ENCODE measurements around the gene BEAN1.

The BEAN1 gene

DNA sequence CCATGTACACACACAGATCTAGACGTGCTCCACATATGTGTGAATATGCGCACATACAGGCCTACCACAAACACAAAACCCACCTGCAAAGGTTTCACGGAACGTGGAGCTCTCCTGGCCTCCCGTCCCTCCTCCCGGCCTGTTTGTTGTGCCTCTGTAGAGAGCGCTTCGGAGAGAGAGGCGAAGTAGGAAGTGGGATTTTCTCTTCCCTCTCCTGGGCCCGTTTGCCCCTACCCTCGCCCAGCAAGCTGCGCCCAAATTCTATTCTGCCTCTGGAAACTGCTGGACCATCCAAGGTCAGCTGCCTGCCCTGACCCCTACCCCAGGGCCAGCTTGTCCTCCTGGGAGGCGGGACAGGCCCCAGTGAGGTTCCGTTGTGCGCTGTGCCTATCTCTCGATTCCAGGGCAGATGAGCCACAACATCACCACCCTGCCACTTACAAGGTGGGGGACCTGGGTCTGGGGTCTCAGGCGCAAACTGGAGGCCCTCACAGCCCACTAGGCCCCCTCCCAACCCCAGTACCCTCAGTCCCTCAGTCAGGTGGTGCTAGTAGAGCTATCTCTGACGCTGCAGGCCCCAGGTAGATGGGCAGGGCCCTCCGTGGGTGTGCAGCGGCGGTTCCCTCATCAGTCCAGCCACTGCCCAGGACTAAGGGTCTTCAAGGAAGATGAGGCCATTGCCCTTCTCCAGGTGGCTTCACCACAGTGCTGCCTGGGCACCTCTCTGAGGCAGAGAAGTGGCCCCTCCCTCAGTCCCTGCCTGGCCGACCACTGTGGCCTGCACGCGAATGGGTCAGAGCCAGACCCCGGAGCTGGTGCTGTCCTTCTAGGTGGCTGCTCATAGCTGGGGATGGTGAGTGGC is 54.2 kb downstream of the BEAN1 start:
- Mint-ChIP-seq H3K27me3 (peaks cover 4% of the 10 kb centered on the region), H3K27ac (peak overlapping the region; percentile 51), H3K4me1 (ENCODE audit: low read depth) (peaks cover 63% of the 10 kb centered on the region), H3K36me3 (ENCODE audit: low read depth) (peaks cover 6% of the 10 kb centered on the region), H3K4me3 (no peak overlapping the region), H3K9me3 (no peaks in the 10 kb centered on the region)
- intact Hi-C loops (cut with micrococcal nuclease) = loop anchor here (5.0 kb wide), 1 partner anchor 36 kb away; no protein-coding TSS in a partner anchor

GRCh38 chr16:66481943-66482390 is 54.9 kb downstream of the BEAN1 start:
- intact Hi-C loops (cut with micrococcal nuclease) = loop anchor here (5.0 kb wide), 1 partner anchor 35 kb away; no protein-coding TSS in a partner anchor
- Mint-ChIP-seq H3K27me3 (peaks cover 2% of the 10 kb centered on the region), H3K9me3 (no peaks in the 10 kb centered on the region), H3K4me1 (ENCODE audit: low read depth) (peaks cover 69% of the 10 kb centered on the region), H3K36me3 (ENCODE audit: low read depth) (peaks cover 6% of the 10 kb centered on the region), H3K4me3 (no peak overlapping the region), H3K27ac (no peak overlapping the region)

DNA sequence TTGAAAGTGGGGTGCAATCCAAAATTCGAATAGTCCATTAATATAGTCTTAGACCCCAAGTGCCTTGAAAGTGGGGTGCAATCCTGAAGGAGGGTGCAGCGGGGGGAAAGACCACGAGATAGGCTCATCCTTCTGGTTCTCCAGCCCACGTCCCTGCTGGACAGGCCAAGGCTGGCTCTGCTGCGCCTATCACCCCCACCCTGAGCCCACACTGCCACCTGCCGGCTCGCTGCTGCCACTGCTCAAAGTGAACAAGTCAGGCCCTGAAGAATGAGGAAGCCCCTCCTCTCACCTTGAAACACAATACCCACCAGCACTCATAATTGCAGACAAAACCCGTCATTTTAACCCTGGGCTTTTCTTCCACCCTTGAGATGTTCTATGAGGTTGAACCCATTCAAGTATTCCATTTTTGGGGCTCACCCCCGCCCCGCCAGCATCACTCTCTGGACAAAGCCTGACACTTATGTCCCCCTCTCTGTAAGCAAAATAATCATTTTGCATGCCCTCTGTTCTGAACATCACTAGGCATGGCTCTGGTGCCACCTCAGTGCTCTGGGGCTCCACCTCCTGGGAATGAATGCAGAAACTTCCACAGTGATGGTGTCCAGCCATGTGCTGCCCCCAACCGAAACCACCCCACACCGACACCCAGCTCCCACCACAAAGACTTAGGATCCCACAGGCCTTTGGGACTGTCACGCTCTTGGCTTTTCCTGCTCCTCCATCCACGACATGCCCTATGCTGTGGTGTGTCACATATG is 56.8 kb downstream of the BEAN1 start:
- no peak overlapping the region for H3K4me3 Mint-ChIP-seq

GRCh38 chr16:66484453-66485213 is 57.5 kb downstream of the BEAN1 start:
- Mint-ChIP-seq H3K27ac (no peak overlapping the region), H3K9me3 (no peaks in the 10 kb centered on the region), H3K4me1 (ENCODE audit: low read depth) (peaks cover 81% of the 10 kb centered on the region), H3K36me3 (ENCODE audit: low read depth) (peaks cover 18% of the 10 kb centered on the region), H3K4me3 (no peak overlapping the region), H3K27me3 (no peaks in the 10 kb centered on the region)
- intact Hi-C loops (cut with micrococcal nuclease) = loop anchor here (5.0 kb wide), 1 partner anchor 33 kb away; no protein-coding TSS in a partner anchor

More for the DNA sequence above, 56.8 kb downstream of the BEAN1 start:
- Mint-ChIP-seq H3K4me1 (ENCODE audit: low read depth) (peaks cover 81% of the 10 kb centered on the region), H3K27ac (no peak overlapping the region), H3K36me3 (ENCODE audit: low read depth) (peaks cover 12% of the 10 kb centered on the region), H3K9me3 (no peaks in the 10 kb centered on the region), H3K27me3 (no peaks in the 10 kb centered on the region)
- intact Hi-C loops (cut with micrococcal nuclease) = loop anchor here (1.0 to 5.0 kb wide), 2 partner anchors 33 to 78 kb away; no protein-coding TSS in a partner anchor

GRCh38 chr16:66485376-66485775 is 58.3 kb downstream of the BEAN1 start:
- Mint-ChIP-seq H3K27ac (peak overlapping the region; percentile 87), H3K4me3 (no peak overlapping the region), H3K27me3 (no peaks in the 10 kb centered on the region), H3K4me1 (ENCODE audit: low read depth) (peaks cover 78% of the 10 kb centered on the region), H3K9me3 (no peaks in the 10 kb centered on the region), H3K36me3 (ENCODE audit: low read depth) (peaks cover 19% of the 10 kb centered on the region)
- intact Hi-C loops (cut with micrococcal nuclease) = no loop called here

DNA sequence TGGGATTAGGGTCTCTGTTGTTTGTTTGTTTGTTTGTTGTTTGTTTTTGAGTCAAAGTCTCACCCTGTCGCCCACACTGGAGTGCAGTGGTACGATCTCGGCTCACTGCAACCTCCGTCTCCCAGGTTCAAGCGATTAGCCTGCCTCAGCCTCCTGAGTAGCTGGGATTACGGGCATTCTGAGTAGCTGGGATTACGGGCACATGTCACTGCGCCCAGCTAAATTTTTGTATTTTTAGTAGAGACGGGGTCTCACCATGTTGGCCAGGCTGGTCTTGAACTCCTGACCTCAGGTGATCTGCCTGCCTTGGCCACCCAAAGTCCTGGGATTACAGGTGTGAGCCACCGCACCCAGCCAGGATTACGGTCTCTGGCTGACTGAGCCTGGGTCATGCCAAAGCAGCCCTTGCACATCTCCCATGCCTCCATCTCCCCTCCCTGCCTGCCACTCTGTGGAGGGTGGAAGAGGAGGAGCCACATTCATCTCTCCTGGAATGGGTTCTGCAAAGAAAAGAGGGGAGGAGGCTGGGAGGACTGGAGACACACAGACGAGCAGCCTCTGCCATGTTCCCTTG is 59.2 kb downstream of the BEAN1 start:
- intact Hi-C loops (cut with micrococcal nuclease) = no loop called here

GRCh38 chr16:66486773-66487579 is 59.9 kb downstream of the BEAN1 start:
- Mint-ChIP-seq H3K4me3 (no peak overlapping the region), H3K36me3 (ENCODE audit: low read depth) (peaks cover 19% of the 10 kb centered on the region), H3K4me1 (ENCODE audit: low read depth) (peaks cover 81% of the 10 kb centered on the region), H3K27me3 (no peaks in the 10 kb centered on the region), H3K27ac (peak overlapping the region; percentile 90), H3K9me3 (no peaks in the 10 kb centered on the region)
- intact Hi-C loops (cut with micrococcal nuclease) = no loop called here

More for the DNA sequence above, 59.2 kb downstream of the BEAN1 start:
- H3K27me3 Mint-ChIP-seq = no peaks in the 10 kb centered on the region
- H3K27ac Mint-ChIP-seq = peak overlapping the region; percentile 90
- peaks cover 19% of the 10 kb centered on the region for H3K36me3 Mint-ChIP-seq (ENCODE audit: low read depth)
- no peaks in the 10 kb centered on the region for H3K9me3 Mint-ChIP-seq
- H3K4me3 Mint-ChIP-seq = no peak overlapping the region
- peaks cover 78% of the 10 kb centered on the region for H3K4me1 Mint-ChIP-seq (ENCODE audit: low read depth)

DNA sequence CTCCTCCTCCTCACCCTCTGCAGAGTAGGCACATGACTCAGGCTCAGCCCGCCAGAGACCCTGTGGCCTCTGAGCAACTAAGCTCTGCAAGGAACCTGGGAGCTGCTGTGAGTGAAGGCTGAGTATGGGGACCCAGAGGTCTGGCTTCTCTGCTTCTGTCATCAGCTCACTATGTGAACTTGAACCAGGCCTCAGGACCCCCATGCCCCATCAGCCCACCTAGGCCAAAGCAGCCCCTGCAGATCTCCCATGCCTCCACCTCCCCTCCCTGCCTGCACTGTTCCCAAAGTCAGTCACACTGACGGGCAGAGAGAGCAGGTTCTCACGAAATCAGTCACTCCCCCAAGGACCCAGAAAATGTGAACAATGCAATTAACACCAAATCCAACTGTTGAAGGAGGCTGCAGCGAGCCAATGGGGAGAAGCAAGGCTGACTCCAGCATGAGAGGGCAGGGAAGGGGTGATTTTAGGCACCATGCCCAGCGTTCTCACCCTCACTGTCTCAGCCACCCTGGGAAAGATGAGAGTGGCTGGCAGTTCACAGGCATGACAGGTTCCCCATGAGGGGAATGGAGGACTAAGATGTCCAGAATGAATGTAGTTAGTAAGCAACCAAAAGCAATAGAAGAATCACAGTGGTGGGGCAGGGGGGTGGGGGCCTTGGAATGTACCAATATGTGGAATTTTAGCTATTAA is 60.6 kb downstream of the BEAN1 start:
- intact Hi-C loops (cut with micrococcal nuclease) = no loop called here
- Mint-ChIP-seq H3K27ac (peak overlapping the region; percentile 90), H3K4me3 (no peak overlapping the region), H3K4me1 (ENCODE audit: low read depth) (peaks cover 84% of the 10 kb centered on the region), H3K9me3 (no peaks in the 10 kb centered on the region), H3K36me3 (ENCODE audit: low read depth) (peaks cover 23% of the 10 kb centered on the region), H3K27me3 (peaks cover 2% of the 10 kb centered on the region)

DNA sequence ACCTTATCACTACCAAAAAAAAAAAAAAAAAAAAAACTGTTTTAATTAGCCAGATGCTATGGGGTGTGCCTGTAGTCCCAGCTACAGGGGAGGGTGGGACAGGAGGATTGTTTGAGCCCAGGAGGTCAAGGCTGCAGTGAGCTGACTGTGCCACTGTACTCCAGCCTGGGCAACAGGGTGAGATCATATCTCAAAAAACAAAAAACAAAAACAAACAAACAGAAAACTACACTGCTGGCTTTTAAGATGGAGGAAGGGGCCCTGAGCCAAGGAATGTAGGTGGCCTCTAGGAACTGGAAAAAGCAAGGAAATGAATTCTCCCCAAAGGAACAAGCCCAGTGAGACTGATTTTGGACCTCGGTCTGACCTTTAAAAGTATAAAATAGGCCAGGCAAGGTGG is 61.4 kb downstream of the BEAN1 start:
- Mint-ChIP-seq H3K27ac (peak overlapping the region; percentile 90), H3K27me3 (peaks cover 2% of the 10 kb centered on the region), H3K4me3 (no peak overlapping the region), H3K36me3 (ENCODE audit: low read depth) (peaks cover 30% of the 10 kb centered on the region), H3K9me3 (no peaks in the 10 kb centered on the region), H3K4me1 (ENCODE audit: low read depth) (peaks cover 80% of the 10 kb centered on the region)
- intact Hi-C loops (cut with micrococcal nuclease) = no loop called here

- Mint-ChIP-seq H3K4me3 (no peak overlapping the region), H3K27ac (no peak overlapping the region), H3K27me3 (peaks cover 4% of the 10 kb centered on the region), H3K4me1 (ENCODE audit: low read depth) (peaks cover 71% of the 10 kb centered on the region), H3K36me3 (ENCODE audit: low read depth) (peaks cover 35% of the 10 kb centered on the region), H3K9me3 (no peaks in the 10 kb centered on the region)
- intact Hi-C loops (cut with micrococcal nuclease) = no loop called here
These were observed 62.3 kb downstream of the BEAN1 start for GRCh38 chr16:66489385-66489784.

DNA sequence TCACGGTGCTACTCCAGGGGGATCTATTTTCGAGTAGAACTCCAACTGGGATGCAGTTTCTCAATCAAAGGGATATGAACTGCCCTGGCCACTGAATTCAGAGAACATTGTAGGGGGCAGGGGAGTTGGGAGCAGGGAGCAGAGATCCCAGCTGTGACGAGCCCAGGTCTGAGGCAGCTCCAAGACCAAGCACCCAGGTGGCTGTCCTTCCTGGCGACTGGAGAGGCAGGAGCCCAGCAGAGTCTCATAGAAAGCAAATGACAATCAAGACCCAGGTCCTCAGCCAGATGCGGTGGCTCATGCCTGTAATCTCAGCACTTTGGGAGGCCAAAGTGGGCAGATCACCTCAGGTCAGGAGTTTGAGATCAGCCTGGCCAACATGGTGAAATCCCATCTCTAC is 62.7 kb downstream of the BEAN1 start:
- no peak overlapping the region for H3K27ac Mint-ChIP-seq
- H3K4me3 Mint-ChIP-seq = no peak overlapping the region
- intact Hi-C loops (cut with micrococcal nuclease) = no loop called here
- H3K4me1 Mint-ChIP-seq (ENCODE audit: low read depth) = peaks cover 67% of the 10 kb centered on the region
- H3K36me3 Mint-ChIP-seq (ENCODE audit: low read depth) = peaks cover 37% of the 10 kb centered on the region
- H3K9me3 Mint-ChIP-seq = no peaks in the 10 kb centered on the region
- peaks cover 4% of the 10 kb centered on the region for H3K27me3 Mint-ChIP-seq

Measured in dendritic cell treated with granulocyte-macrophage colony-stimulating factor and Interleukin-4, amounts not matched to agents 40 ng/mL and 50 ng/mL, for 4 days (primary cell).